ENCODE measurements around the gene CCL4. TPM values are rescaled to one million over a fixed set of nuclear protein-coding genes. Genes with fewer than 3 reads are reported as not detected.

The CCL4 gene
- total RNA-seq, 2 experiments from 2014 or later = 1.5 to 2.1 TPM

DNA sequence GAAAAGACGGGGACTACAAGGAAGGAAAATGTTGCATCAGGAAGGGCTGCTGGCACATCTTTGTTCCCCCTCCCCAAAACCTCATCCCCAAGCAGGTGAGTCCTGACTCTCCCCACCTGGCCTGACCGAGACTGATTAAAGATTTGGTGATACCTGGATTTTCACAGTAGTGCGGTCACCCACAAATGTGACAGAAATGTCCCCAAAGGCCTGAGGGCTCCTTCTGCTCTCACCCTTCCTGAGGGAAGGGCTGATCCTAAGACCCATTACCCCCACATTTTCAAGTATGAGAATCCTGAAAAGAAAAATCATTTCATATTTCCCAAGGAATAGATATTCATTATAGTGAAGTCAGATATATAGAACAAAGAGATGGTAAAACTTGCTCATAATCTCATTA is 44.0 kb downstream of the CCL4 start:
- no peaks in the 10 kb centered on the region for H3K36me3 ChIP-seq (ENCODE audit: insufficient read depth, low read length)
- TF ChIP-seq, protein P1, sequence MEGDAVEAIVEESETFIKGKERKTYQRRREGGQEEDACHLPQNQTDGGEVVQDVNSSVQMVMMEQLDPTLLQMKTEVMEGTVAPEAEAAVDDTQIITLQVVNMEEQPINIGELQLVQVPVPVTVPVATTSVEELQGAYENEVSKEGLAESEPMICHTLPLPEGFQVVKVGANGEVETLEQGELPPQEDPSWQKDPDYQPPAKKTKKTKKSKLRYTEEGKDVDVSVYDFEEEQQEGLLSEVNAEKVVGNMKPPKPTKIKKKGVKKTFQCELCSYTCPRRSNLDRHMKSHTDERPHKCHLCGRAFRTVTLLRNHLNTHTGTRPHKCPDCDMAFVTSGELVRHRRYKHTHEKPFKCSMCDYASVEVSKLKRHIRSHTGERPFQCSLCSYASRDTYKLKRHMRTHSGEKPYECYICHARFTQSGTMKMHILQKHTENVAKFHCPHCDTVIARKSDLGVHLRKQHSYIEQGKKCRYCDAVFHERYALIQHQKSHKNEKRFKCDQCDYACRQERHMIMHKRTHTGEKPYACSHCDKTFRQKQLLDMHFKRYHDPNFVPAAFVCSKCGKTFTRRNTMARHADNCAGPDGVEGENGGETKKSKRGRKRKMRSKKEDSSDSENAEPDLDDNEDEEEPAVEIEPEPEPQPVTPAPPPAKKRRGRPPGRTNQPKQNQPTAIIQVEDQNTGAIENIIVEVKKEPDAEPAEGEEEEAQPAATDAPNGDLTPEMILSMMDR (IDR thresholded peaks at IDR 0.05) = no peak
- ATAC-seq (ENCODE audit: poor library complexity) (no peak), DNase-seq (no peak)
- intact Hi-C loops (cut with DNase I, micrococcal nuclease) = loop anchor here (10.0 kb wide), 3 partner anchors 183 to 383 kb away; partner anchors contain the start of gene C17orf50 (in 1 of the 2)
- H3K4me3 ChIP-seq (ENCODE audit: low read length) = no peak overlapping the region
- H3K4me1 ChIP-seq (ENCODE audit: insufficient read depth, low read length) = peaks cover 4% of the 10 kb centered on the region
- H3K9me3 ChIP-seq (ENCODE audit: control insufficient read depth in 1 of 2, insufficient read depth in 1 of 2, low read length in 2 of 2) = no peaks in the 10 kb centered on the region
- POLR2A ChIA-PET = no interaction called here
- H3K4me3 Mint-ChIP-seq = no peak overlapping the region
- CTCF ChIA-PET = no interaction called here
- no peaks in the 10 kb centered on the region for H3K4me1 Mint-ChIP-seq (ENCODE audit: low read depth)
- no peaks in the 10 kb centered on the region for H3K36me3 Mint-ChIP-seq (ENCODE audit: low read depth)
- peaks cover 29% of the 10 kb centered on the region for H3K27me3 Mint-ChIP-seq
- no peak overlapping the region for H3K27ac Mint-ChIP-seq
- H3K27me3 ChIP-seq (ENCODE audit: control insufficient read depth in 1 of 2, insufficient read depth in 2 of 2, low read length in 2 of 2) = peaks cover 10 to 13% of the 10 kb centered on the region in 2 experiments
- no peak overlapping the region for H3K27ac ChIP-seq (ENCODE audit: low read depth in 1 of 2, low read length in 2 of 2)
- H3K9me3 Mint-ChIP-seq = no peaks in the 10 kb centered on the region

DNA sequence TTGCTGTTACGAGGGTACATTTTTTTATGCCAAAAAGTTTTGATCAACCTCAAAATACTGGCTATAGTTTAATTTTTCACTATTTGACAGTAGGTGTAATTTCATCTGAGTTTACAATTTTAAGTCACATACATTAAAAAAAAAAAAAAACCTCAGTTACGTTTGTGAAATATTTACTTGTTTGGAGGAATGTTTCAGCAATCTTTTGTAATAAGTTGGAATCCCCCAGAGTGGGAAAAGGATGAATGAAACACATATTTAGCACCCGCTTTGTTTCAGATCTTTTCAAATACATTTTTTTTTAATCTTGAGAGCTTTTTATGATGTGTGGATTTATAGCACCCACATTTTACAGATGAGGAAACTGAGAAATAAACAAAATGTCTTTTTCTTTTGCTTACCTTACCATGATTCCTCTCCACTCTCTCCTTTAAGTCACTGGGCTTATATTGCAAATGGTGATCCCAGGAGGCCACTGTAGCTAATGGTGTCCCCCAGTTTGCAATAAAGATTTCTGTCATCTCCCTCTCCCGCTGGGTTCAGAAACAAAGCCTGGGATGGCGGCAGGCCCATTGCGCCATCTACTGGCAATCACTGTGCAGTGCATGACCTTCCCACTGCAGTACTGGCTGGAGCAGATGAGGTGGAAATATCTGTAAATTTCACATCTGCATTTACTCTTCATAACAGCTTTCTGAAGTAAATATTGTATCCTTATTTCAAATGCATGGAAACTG is 45.1 kb downstream of the CCL4 start:
- Mint-ChIP-seq H3K9me3 (no peaks in the 10 kb centered on the region), H3K36me3 (ENCODE audit: low read depth) (no peaks in the 10 kb centered on the region), H3K27me3 (peaks cover 33% of the 10 kb centered on the region), H3K4me3 (no peak overlapping the region), H3K27ac (no peak overlapping the region), H3K4me1 (ENCODE audit: low read depth) (no peaks in the 10 kb centered on the region)
- Histone ChIP-seq H3K9me3 (ENCODE audit: control insufficient read depth in 1 of 2, insufficient read depth in 1 of 2, low read length in 2 of 2) (no peaks in the 10 kb centered on the region), H3K4me3 (ENCODE audit: low read length) (no peak overlapping the region), H3K36me3 (ENCODE audit: insufficient read depth, low read length) (no peaks in the 10 kb centered on the region), H3K4me1 (ENCODE audit: insufficient read depth, low read length) (peaks cover 4% of the 10 kb centered on the region), H3K27ac (ENCODE audit: low read depth in 1 of 2, low read length in 2 of 2) (no peak overlapping the region), H3K27me3 (ENCODE audit: control insufficient read depth in 1 of 2, insufficient read depth in 2 of 2, low read length in 2 of 2) (peaks cover 13% of the 10 kb centered on the region in 2 experiments)
- CTCF ChIA-PET = interaction anchor here (0.8 kb wide), 1 partner anchor 14 kb away, joined by 3 read pairs; no protein-coding TSS in a partner anchor
- ATAC-seq (ENCODE audit: poor library complexity) = peak; percentile 71
- peak; percentile 24 to 79 (median 49) for DNase-seq
- TF ChIP-seq, protein P1 (IDR thresholded peaks at IDR 0.05) = peak; percentile 96
- intact Hi-C loops (cut with DNase I, micrococcal nuclease) = loop anchor here (1.0 to 10.0 kb wide), 4 partner anchors 178 to 384 kb away; partner anchors contain the start of gene C17orf50 (in 1 of the 2)
- POLR2A ChIA-PET = no interaction called here

DNA sequence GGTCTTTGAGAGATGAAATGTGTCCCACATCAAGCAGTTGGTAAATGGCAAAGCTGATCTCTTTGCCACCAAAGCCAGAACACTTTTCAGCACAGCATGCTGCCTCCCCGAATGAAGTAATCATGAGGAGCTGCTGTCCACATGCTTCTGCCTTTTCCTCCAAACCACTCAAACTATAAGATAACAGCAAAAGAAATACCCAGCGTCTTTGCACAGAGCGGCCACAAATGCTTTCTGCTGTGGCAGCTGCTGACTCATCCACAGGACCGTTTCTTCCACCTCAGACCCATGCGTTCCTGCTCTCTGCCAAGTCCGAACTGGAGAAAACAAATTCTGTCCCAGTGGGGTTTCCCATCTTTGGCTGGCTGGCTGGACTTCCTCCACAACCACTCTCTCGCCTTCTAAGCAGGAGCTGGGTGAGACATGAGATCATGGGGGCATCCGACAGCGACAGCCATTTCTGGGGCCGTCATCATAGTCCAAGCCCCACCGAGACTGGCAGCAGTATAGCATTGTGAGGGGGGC is 45.7 kb downstream of the CCL4 start:
- ATAC-seq (ENCODE audit: poor library complexity) (no peak), DNase-seq (peak in 2 of 14 experiments; percentile 27 to 32)
- no peak overlapping the region for H3K4me3 ChIP-seq (ENCODE audit: low read length)
- H3K9me3 ChIP-seq (ENCODE audit: control insufficient read depth in 1 of 2, insufficient read depth in 1 of 2, low read length in 2 of 2) = no peaks in the 10 kb centered on the region
- Mint-ChIP-seq H3K9me3 (no peaks in the 10 kb centered on the region), H3K4me1 (ENCODE audit: low read depth) (no peaks in the 10 kb centered on the region), H3K27ac (no peak overlapping the region), H3K4me3 (no peak overlapping the region), H3K36me3 (ENCODE audit: low read depth) (no peaks in the 10 kb centered on the region), H3K27me3 (peaks cover 39% of the 10 kb centered on the region)
- ChIA-PET POLR2A (no interaction called here), CTCF (interaction anchor here (0.8 kb wide), 1 partner anchor 15 kb away, joined by 3 read pairs; no protein-coding TSS in a partner anchor)
- no peaks in the 10 kb centered on the region for H3K36me3 ChIP-seq (ENCODE audit: insufficient read depth, low read length)
- TF ChIP-seq, protein P1 (IDR thresholded peaks at IDR 0.05) = peak; percentile 14
- no peak overlapping the region for H3K27ac ChIP-seq (ENCODE audit: low read depth in 1 of 2, low read length in 2 of 2)
- peaks cover 13% of the 10 kb centered on the region in 2 experiments for H3K27me3 ChIP-seq (ENCODE audit: control insufficient read depth in 1 of 2, insufficient read depth in 2 of 2, low read length in 2 of 2)
- intact Hi-C loops (cut with DNase I, micrococcal nuclease) = loop anchor here (1.0 to 10.0 kb wide), 4 partner anchors 179 to 385 kb away; partner anchors contain the start of gene C17orf50 (in 1 of the 2)
- peaks cover 4% of the 10 kb centered on the region for H3K4me1 ChIP-seq (ENCODE audit: insufficient read depth, low read length)
